NT2/D1 (cell line): ENCODE results near the gene BUD23.

Source experiments
- DNase-seq: peaks from one replicate; pipeline ENCODE4 v3.0.0-alpha.2; 2011; ENCODE audit warnings: low read depth, low spot score
- H3K27me3 ChIP-seq: 2 replicates; pipeline ENCODE4 v1.6.0; 2011; ENCODE audit warnings: mild to moderate bottlenecking; ENCODE audit not compliant: insufficient read length, insufficient read depth
- H3K36me3 ChIP-seq: 2 replicates; pipeline ENCODE4 v1.6.1; 2011; ENCODE audit warnings: mild to moderate bottlenecking, low read length, mixed read lengths; ENCODE audit not compliant: insufficient read depth, insufficient read length
- H3K4me1 ChIP-seq: 2 replicates; pipeline ENCODE4 v1.5.1; 2011; ENCODE audit not compliant: insufficient read depth, insufficient read length
- H3K4me3 ChIP-seq: 2 replicates; pipeline ENCODE4 v1.5.1; 2011; ENCODE audit warnings: low read depth; ENCODE audit not compliant: insufficient read length
- H3K9ac ChIP-seq: 2 replicates; pipeline ENCODE4 v1.6.0; 2011; ENCODE audit warnings: low read depth; ENCODE audit not compliant: insufficient read length
- H3K9me3 ChIP-seq: 2 replicates; pipeline ENCODE4 v1.5.1; 2011; ENCODE audit warnings: mild to moderate bottlenecking, low read length; ENCODE audit not compliant: insufficient read depth
- SUZ12 ChIP-seq: IDR thresholded peaks from 2 replicates; pipeline ENCODE4 v1.6.1; 2011; ENCODE audit not compliant: insufficient read length, insufficient read depth; ENCODE audit errors: extremely low read depth
- YY1 ChIP-seq: IDR thresholded peaks from 2 replicates; pipeline ENCODE4 v1.6.1; 2011; ENCODE audit not compliant: insufficient read length, insufficient read depth
- ZNF274 ChIP-seq: IDR thresholded peaks from 2 replicates; pipeline ENCODE4 v1.6.1; 2011; ENCODE audit warnings: mild to moderate bottlenecking, low read depth, low read length

Gene BUD23

GRCh38 chr7:73683056-73683787, at the start of gene BUD23, which contains the start of gene DNAJC30:
BUD23 (plus strand) TSS chr7:73683597; CDS start chr7:73683626, 29 bp downstream.
DNAJC30 (minus strand) TSS chr7:73683453; CDS start chr7:73683423, 30 bp downstream.
- Histone ChIP-seq H3K4me1 (no peaks in the 10 kb centered on the region), H3K4me3 (peak within 1 kb of the TSS; percentile 90), H3K27me3 (no peaks in the 10 kb centered on the region), H3K36me3 (peaks cover 52% of the 10 kb centered on the region), H3K9me3 (no peaks in the 10 kb centered on the region), H3K9ac (peak within 1 kb of the TSS; percentile 97)
- peak; percentile 96 for DNase-seq
- TF ChIP-seq ZNF274 (no peak), YY1 (peak; percentile 83), SUZ12 (no peak)

- H3K9me3 ChIP-seq = no peaks in the 10 kb centered on the region
Measured at GRCh38 chr7:73633844-73634243, 49.6 kb upstream of the BUD23 start.

GRCh38 chr7:73635428-73636200, 47.8 kb upstream of the BUD23 start:
- no peaks in the 10 kb centered on the region for H3K27me3 ChIP-seq
- H3K4me3 ChIP-seq = no peak overlapping the region
- H3K9me3 ChIP-seq = no peaks in the 10 kb centered on the region
- no peaks in the 10 kb centered on the region for H3K36me3 ChIP-seq
- no peak for TF ChIP-seq SUZ12
- H3K9ac ChIP-seq = peak overlapping the region; percentile 56
- H3K4me1 ChIP-seq = no peaks in the 10 kb centered on the region
- DNase-seq = no peak

More at GRCh38 chr7:73633844-73634243, 49.6 kb upstream of the BUD23 start:
- TF ChIP-seq ZNF274 = no peak
- TF ChIP-seq SUZ12 = no peak
- TF ChIP-seq YY1 = no peak
- no peak overlapping the region for H3K9ac ChIP-seq
- DNase-seq = no peak
- no peaks in the 10 kb centered on the region for H3K27me3 ChIP-seq
- no peaks in the 10 kb centered on the region for H3K4me1 ChIP-seq
- H3K4me3 ChIP-seq = no peak overlapping the region
- H3K36me3 ChIP-seq = no peaks in the 10 kb centered on the region

GRCh38 chr7:73638911-73639310, 44.5 kb upstream of the BUD23 start:
- Histone ChIP-seq H3K4me1 (no peaks in the 10 kb centered on the region), H3K9ac (no peak overlapping the region), H3K27me3 (no peaks in the 10 kb centered on the region), H3K4me3 (no peak overlapping the region), H3K36me3 (no peaks in the 10 kb centered on the region), H3K9me3 (no peaks in the 10 kb centered on the region)
- TF ChIP-seq SUZ12 (no peak), YY1 (no peak), ZNF274 (no peak)
- no peak for DNase-seq

GRCh38 chr7:73642834-73643233, 40.6 kb upstream of the BUD23 start:
- TF ChIP-seq SUZ12 = no peak
- no peak for TF ChIP-seq YY1
- TF ChIP-seq ZNF274 = no peak
- Histone ChIP-seq H3K4me1 (peaks cover 6% of the 10 kb centered on the region), H3K27me3 (peaks cover 7% of the 10 kb centered on the region), H3K4me3 (no peak overlapping the region), H3K36me3 (no peaks in the 10 kb centered on the region), H3K9ac (no peak overlapping the region), H3K9me3 (no peaks in the 10 kb centered on the region)
- DNase-seq = no peak

GRCh38 chr7:73644688-73645286, 38.6 kb upstream of the BUD23 start:
- TF ChIP-seq SUZ12 (no peak), YY1 (no peak), ZNF274 (no peak)

GRCh38 chr7:73645643-73646174, 37.7 kb upstream of the BUD23 start:
- Histone ChIP-seq H3K4me1 (peaks cover 6% of the 10 kb centered on the region), H3K9ac (no peak overlapping the region), H3K9me3 (no peaks in the 10 kb centered on the region), H3K36me3 (no peaks in the 10 kb centered on the region), H3K4me3 (no peak overlapping the region), H3K27me3 (peaks cover 25% of the 10 kb centered on the region)
- no peak for DNase-seq
- TF ChIP-seq ZNF274 (no peak), SUZ12 (no peak), YY1 (no peak)

More at GRCh38 chr7:73644688-73645286, 38.6 kb upstream of the BUD23 start:
- Histone ChIP-seq H3K4me3 (no peak overlapping the region), H3K27me3 (peaks cover 25% of the 10 kb centered on the region), H3K9ac (no peak overlapping the region), H3K4me1 (peaks cover 6% of the 10 kb centered on the region), H3K36me3 (no peaks in the 10 kb centered on the region), H3K9me3 (no peaks in the 10 kb centered on the region)
- no peak for DNase-seq
